Gastroesophageal sphincter (tissue), 3 donors: ENCODE results near the gene LASP1.
A peak's percentile ranks its signal among the peaks of the same experiment; 100 is the strongest.

Source experiments
- POLR2A ChIP-seq, 2 donors: fragments of 450-650 bp; IDR thresholded peaks; one replicate each; pipeline ENCODE4 v1.6.1; 2017; ENCODE audit warnings: antibody characterized with exemption in 2 of 2, mild to moderate bottlenecking in 2 of 2, moderate library complexity in 1 of 2
- POLR2AphosphoS5 ChIP-seq: sonication (generic); formaldehyde crosslinking; IDR thresholded peaks from one replicate; pipeline ENCODE4 v1.6.1; 2017; ENCODE audit warnings: antibody characterized with exemption
- TF ChIP-seq, protein P1 (sequence below), 4 experiments: fragments of 200-600 bp in 2 of 4; fragments of 450-650 bp in 2 of 4; sonication (generic) in 1 of 4; IDR thresholded peaks; one replicate each; pipeline ENCODE4 v1.5.1; 2017 to 2019; ENCODE audit warnings: antibody characterized with exemption in 4 of 4, mild to moderate bottlenecking in 2 of 4, moderate library complexity in 2 of 4

GRCh38 chr17:38881600-38882191, 11.8 kb downstream of the LASP1 start:
- no peak for TF ChIP-seq POLR2A (IDR thresholded peaks at IDR 0.05)
- TF ChIP-seq, protein P1, sequence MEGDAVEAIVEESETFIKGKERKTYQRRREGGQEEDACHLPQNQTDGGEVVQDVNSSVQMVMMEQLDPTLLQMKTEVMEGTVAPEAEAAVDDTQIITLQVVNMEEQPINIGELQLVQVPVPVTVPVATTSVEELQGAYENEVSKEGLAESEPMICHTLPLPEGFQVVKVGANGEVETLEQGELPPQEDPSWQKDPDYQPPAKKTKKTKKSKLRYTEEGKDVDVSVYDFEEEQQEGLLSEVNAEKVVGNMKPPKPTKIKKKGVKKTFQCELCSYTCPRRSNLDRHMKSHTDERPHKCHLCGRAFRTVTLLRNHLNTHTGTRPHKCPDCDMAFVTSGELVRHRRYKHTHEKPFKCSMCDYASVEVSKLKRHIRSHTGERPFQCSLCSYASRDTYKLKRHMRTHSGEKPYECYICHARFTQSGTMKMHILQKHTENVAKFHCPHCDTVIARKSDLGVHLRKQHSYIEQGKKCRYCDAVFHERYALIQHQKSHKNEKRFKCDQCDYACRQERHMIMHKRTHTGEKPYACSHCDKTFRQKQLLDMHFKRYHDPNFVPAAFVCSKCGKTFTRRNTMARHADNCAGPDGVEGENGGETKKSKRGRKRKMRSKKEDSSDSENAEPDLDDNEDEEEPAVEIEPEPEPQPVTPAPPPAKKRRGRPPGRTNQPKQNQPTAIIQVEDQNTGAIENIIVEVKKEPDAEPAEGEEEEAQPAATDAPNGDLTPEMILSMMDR (IDR thresholded peaks at IDR 0.05) = no peak
- peak; percentile 78 for TF ChIP-seq POLR2AphosphoS5
